NT2/D1 (cell line): ENCODE measurements around the gene GNE.

Source experiments
- SUZ12 ChIP-seq: IDR thresholded peaks from 2 replicates; pipeline ENCODE4 v1.6.1; 2011; ENCODE audit not compliant: insufficient read length, insufficient read depth; ENCODE audit errors: extremely low read depth
- YY1 ChIP-seq: IDR thresholded peaks from 2 replicates; pipeline ENCODE4 v1.6.1; 2011; ENCODE audit not compliant: insufficient read length, insufficient read depth
- ZNF274 ChIP-seq: IDR thresholded peaks from 2 replicates; pipeline ENCODE4 v1.6.1; 2011; ENCODE audit warnings: mild to moderate bottlenecking, low read depth, low read length

- TF ChIP-seq YY1 (no peak), ZNF274 (no peak), SUZ12 (no peak)
Measured at GRCh38 chr9:36258208-36258995, at the start of gene GNE.
